ENCODE measurements around the gene TGFBR3. TPM values are rescaled to one million over a fixed set of nuclear protein-coding genes. Genes with fewer than 3 reads are reported as not detected.

Gene TGFBR3
- total RNA-seq, 4 donors from 2014 or later = 116 to 306 (median 171) TPM

- Histone ChIP-seq H3K27ac (no peak overlapping the region), H3K36me3 (peaks cover 0 to 38% (median 0%) of the 10 kb centered on the region in 3 donors)
- 74 to 85% methylated on average over 4 of the region's 4 CpGs for WGBS, 2 donors
Measured at GRCh38 chr1:91703095-91703494, 182.9 kb downstream of the TGFBR3 start.

GRCh38 chr1:91701472-91701869, 184.5 kb downstream of the TGFBR3 start:
- H3K27me3 ChIP-seq = no peaks in the 10 kb centered on the region
- H3K4me1 ChIP-seq = peaks cover 0 to 55% (median 24%) of the 10 kb centered on the region in 4 donors
- peak overlapping the region in 2 of 4 donors; percentile 67 to 73 for H3K27ac ChIP-seq
- TF ChIP-seq CTCF (IDR thresholded peaks at IDR 0.05) = no peak
- TF ChIP-seq EP300 (IDR thresholded peaks at IDR 0.05) = no peak
- no peak for TF ChIP-seq POLR2A (IDR thresholded peaks at IDR 0.05)
- peaks cover 0 to 21% (median 0%) of the 10 kb centered on the region in 3 donors for H3K36me3 ChIP-seq
- no peak for DNase-seq (ENCODE audit: low spot score in 2 of 2)
- H3K4me3 ChIP-seq = no peak overlapping the region
- no peaks in the 10 kb centered on the region for H3K9me3 ChIP-seq
- WGBS, 2 donors = 47 to 53% methylated on average over 4 of the region's 4 CpGs

More at GRCh38 chr1:91703095-91703494, 182.9 kb downstream of the TGFBR3 start:
- TF ChIP-seq CTCF (IDR thresholded peaks at IDR 0.05) (no peak), EP300 (IDR thresholded peaks at IDR 0.05) (no peak), POLR2A (IDR thresholded peaks at IDR 0.05) (no peak)
- no peak for DNase-seq (ENCODE audit: low spot score in 2 of 2)
- Histone ChIP-seq H3K4me3 (no peak overlapping the region), H3K4me1 (peaks cover 0 to 39% (median 13%) of the 10 kb centered on the region in 4 donors), H3K9me3 (no peaks in the 10 kb centered on the region), H3K27me3 (no peaks in the 10 kb centered on the region)

GRCh38 chr1:91700771-91701471, 185.0 kb downstream of the TGFBR3 start:
- Histone ChIP-seq H3K27ac (peak overlapping the region in 3 of 4 donors; percentile 9 to 73 (median 67)), H3K36me3 (peaks cover 0 to 16% (median 0%) of the 10 kb centered on the region in 3 donors), H3K27me3 (no peaks in the 10 kb centered on the region), H3K4me3 (no peak overlapping the region), H3K9me3 (no peaks in the 10 kb centered on the region), H3K4me1 (peaks cover 0 to 59% (median 25%) of the 10 kb centered on the region in 4 donors)
- no peak for DNase-seq (ENCODE audit: low spot score in 2 of 2)
- 30 to 34% methylated on average over 8 of the region's 8 CpGs for WGBS, 2 donors
- TF ChIP-seq EP300 (IDR thresholded peaks at IDR 0.05) (no peak), POLR2A (IDR thresholded peaks at IDR 0.05) (no peak), CTCF (IDR thresholded peaks at IDR 0.05) (no peak)

- WGBS, 2 donors = 75 to 77% methylated on average over 2 of the region's 2 CpGs
- Histone ChIP-seq H3K27ac (peak overlapping the region in 2 of 4 donors; percentile 67 to 73), H3K4me1 (peaks cover 0 to 59% (median 25%) of the 10 kb centered on the region in 4 donors), H3K4me3 (no peak overlapping the region), H3K27me3 (no peaks in the 10 kb centered on the region), H3K9me3 (no peaks in the 10 kb centered on the region), H3K36me3 (peaks cover 0 to 18% (median 0%) of the 10 kb centered on the region in 3 donors)
- no peak for DNase-seq (ENCODE audit: low spot score in 2 of 2)
- no peak for TF ChIP-seq EP300 (IDR thresholded peaks at IDR 0.05)
- no peak for TF ChIP-seq POLR2A (IDR thresholded peaks at IDR 0.05)
- TF ChIP-seq CTCF (IDR thresholded peaks at IDR 0.05) = no peak
Measured at GRCh38 chr1:91700332-91700731, 185.6 kb downstream of the TGFBR3 start.

GRCh38 chr1:91699339-91699974, 186.5 kb downstream of the TGFBR3 start:
- Histone ChIP-seq H3K9me3 (no peaks in the 10 kb centered on the region), H3K27me3 (no peaks in the 10 kb centered on the region), H3K36me3 (peaks cover 0 to 22% (median 0%) of the 10 kb centered on the region in 3 donors), H3K4me1 (peaks cover 0 to 59% (median 25%) of the 10 kb centered on the region in 4 donors), H3K27ac (peak overlapping the region in 2 of 4 donors; percentile 67 to 73), H3K4me3 (no peak overlapping the region)
- WGBS, 2 donors = 41 to 43% methylated on average over 4 of the region's 4 CpGs
- TF ChIP-seq CTCF (IDR thresholded peaks at IDR 0.05) = no peak
- peak in 1 of 2 donors; percentile 88 for TF ChIP-seq EP300 (IDR thresholded peaks at IDR 0.05)
- TF ChIP-seq POLR2A (IDR thresholded peaks at IDR 0.05) = no peak
- DNase-seq (ENCODE audit: low spot score in 2 of 2) = peak; percentile 38 to 71
